Skeletal muscle cell (primary cell): ENCODE measurements around the gene CPNE4.

Source experiments
- DNase-seq: peaks from one replicate; pipeline ENCODE4 v3.0.0-alpha.2; 2010; ENCODE audit warnings: low read depth
- H3K4me3 ChIP-seq: 2 replicates; pipeline ENCODE4 v1.5.1; 2011; ENCODE audit warnings: low read depth, mild to moderate bottlenecking, control low read depth, low read length, moderate library complexity

The CPNE4 gene

DNA sequence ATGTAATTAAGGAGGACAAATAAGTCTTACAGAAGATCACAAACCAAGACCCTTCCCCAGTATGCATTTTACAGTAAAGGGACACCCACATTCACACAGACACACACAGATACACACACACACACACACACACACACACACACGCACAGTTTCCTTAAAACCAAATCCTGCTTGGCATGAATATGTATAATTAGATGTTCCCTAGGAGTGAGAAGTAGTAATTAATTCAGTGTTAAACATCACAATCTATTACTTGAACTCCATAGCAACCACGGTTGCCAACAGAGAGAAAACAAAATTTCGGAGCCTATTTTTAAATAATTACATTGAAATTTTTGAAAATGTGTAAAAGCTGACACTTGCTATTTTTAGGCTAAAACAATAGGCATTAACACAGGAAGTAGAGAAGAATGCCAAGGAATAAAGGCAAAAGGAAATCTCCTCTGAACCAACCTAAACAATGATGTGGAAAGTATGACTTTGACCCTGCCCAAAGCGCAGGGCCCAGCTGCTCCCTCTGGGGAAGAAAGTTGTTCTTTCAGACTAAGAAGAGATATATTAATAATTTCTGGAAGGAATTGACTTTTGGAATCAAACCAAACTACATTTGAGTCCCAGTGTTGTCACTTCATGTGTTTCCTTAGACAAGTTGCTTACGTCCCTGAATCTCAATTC lies 215.3 kb downstream of the CPNE4 start:
- DNase-seq, result no peak
- no peak overlapping the region for H3K4me3 ChIP-seq

DNA sequence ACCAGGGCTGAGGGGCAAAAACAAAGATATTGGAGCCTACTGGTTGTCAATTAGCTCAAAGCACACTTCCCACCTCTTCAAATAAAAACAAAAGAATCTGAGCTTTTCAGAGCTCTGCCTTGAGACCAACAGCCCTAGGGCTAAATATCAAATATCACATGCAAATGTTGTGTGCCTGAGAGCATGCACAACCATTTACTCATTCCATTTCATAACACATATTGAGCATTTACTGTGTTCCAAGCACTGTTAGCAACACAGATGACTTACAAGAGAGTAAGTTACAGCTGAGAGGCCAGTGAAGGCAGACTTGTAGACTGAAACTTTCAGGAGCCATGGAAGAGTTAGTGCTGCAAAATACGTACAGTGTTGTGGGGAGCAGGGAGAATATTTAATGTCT lies 222.4 kb downstream of the CPNE4 start:
- peak; percentile 10 for DNase-seq
- no peak overlapping the region for H3K4me3 ChIP-seq

DNA sequence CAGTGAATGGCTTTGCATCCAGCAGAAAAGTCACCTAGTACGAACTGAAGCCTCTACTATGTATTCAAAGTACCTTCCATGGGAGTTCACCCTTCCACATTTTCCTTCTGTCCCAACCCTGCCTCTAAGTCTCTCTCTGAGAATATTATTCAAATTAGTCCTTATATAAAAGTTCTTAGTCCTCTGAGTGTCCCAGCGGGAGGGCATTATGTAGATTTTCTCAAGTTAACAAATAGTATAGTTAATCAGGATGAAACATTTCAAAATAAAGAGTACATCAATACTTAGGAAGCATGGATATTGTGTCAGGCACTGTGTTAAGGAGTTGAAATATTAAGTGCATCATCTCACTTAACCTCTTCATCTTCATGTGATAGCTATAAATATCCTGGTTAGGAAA lies 223.3 kb downstream of the CPNE4 start:
- DNase-seq, result no peak
- no peak overlapping the region for H3K4me3 ChIP-seq

DNA sequence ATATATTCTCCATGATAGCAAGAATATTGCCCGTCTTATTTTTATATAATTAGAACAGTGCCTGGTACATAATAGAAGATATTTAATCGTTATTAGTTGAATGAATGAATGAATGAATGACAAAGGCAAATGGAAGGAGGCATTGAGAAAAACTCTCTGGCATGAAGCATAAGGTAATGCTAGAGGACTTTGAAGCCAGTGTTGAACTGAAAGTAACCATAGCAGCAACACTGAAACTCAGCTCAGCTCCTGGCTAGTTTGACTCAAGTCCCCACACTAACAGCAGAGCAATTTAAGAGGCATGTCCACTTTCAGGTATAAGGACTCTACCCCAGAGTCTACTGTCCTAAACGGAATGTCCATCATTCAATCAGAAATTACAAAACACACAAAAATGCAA lies 227.0 kb downstream of the CPNE4 start:
- DNase-seq, result no peak
- H3K4me3 ChIP-seq, result no peak overlapping the region

DNA sequence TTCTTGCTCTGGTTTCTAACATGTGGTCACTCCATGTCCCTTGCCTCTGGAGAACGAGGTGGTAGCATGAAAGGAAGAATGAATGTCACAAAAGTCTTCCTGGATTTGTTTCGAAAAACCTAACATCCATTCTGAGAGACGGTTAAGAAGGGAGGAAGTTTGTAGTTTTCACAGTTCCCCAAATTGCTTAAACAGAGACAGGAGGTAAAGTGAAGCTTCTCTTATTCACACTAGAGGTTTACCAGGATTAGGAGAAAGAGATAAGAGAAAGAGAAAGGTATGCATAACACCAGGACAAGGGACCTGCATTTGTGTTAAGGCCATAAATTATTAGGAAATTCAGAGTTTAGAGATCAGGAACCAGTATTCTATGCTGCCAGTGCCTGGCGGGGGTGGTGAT lies 228.1 kb downstream of the CPNE4 start:
- no peak overlapping the region for H3K4me3 ChIP-seq
- DNase-seq, result no peak

DNA sequence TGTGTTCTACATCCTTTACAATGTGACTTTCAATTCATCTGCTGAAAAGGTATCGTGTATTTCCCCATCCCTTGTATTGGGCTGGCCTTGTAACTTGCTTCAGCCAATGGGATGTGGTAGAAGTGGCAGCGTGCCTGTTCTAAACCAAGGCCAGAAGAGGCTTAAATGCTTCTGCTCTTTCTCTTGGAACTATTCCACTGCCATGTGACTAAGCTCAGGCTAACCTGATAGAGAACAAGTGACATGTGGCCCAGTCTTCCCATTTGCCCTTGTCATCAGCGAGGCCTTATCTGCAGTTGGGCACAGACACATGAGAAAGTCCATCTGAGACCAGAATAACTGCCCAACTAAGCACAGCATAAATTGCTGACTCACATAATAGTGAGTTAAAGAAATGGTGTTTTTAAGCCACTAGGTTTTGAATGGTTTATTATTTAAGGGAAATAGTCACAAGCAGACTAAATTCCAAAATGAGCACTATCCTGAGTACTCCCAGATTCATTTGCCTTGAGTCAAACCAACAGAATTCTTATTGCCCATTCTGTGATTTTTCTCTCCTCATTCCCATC lies 230.2 kb downstream of the CPNE4 start:
- DNase-seq, result no peak
- no peak overlapping the region for H3K4me3 ChIP-seq

DNA sequence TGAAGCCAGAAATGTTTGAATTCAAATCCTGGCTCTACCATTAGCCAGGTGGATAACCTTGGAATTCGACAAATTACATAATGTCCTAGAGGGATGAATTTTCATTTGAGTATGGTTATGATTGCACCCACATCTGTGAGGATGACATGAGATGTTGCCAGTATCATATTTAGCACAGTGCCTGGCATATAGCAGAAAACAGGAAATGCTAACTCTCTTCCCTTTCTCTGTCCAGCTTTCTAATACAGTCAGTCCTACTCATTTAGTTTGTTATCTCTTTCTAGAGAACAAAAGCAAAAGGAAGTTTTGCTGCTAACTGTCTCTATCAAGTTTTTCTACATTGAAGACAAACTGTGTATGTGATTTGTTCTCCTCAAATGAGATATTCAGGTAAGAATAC lies 231.7 kb downstream of the CPNE4 start:
- H3K4me3 ChIP-seq, result no peak overlapping the region
- no peak for DNase-seq

DNA sequence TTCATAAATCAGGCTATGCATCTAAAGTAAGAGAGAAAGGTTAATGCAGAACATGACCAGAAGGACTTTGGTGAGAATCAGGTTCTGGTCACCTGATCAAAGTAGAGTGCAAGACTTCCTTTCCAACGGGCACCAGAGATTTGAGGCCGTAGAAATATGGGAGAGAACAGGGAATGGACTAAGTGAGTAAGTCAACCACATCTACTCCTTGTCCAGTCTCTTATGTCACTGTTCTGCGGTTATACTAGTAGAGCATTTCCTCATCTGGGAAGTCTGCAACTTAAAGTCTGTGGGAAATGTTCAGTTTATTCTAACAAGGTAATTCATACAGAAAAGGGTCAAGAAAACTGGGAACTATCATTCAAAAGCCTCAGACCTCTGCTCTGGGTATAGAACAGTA lies 232.8 kb downstream of the CPNE4 start:
- no peak for DNase-seq
- H3K4me3 ChIP-seq, result no peak overlapping the region

DNA sequence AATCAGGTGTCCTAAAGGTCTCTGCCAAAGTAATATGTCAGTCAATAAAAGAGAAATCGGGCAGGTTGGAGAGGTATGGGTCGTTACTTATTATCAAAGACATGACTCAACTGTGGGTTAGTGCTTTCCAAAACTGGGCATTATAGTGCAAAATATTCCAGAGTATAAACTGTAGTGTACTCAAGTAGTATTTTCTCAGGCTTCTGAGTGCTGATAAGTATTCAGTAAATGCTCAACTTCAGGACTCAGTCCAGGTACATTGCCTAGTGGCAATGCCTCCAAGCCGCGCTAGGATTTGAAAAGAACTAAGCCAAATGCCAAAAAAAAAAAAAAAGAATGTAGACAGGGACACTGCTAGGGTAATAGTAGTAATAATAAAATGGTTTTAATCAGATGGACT lies 233.2 kb downstream of the CPNE4 start:
- DNase-seq, result no peak
- no peak overlapping the region for H3K4me3 ChIP-seq

DNA sequence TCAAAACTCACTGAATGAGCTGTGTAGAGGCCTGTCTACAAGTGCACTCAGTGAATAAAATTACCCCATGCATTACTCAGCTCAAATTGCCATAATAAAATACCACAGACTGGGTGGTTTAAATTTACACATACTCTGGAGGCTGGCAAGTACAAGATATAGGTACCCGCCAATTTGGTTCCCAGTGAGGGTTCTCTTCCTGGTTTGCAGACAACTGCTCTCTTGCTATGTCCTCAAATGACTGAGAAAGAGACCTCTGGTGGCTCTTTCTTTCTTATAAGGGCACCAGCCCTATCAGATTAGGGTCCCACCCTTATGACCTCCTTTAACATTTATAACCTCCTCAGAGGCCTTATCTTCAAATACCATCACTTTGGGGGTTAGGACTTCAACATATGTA lies 237.0 kb downstream of the CPNE4 start:
- DNase-seq, result no peak
- no peak overlapping the region for H3K4me3 ChIP-seq

DNA sequence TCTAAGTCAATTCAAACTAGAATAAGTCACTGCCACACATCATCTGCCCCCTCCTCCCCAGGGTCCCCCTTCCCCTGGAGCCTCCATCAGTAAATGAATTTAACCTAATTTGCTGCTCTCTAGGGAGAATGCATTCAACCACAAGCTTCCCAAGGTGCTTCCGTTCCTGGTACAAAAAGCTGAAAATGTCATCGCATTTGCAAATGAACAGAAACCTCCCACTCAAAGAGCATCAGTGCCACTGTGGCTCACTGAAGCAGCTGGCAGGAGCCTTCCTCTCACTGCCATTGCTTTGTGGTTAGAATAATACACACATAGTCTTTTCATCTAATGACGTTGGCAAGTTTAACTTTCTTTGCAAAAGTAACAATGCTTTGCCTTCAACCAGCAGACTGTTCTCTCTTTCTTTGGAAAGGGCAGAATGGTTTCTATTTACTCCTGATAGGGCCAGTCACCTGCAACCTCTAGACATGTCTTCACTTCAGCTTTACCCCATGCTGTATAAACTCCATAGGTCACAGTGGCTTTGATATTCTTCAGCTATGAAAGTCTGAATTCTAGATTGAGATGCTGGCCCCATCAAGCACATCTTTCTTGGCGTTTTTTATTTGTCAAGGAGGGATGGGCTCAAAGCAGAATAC lies 238.1 kb downstream of the CPNE4 start:
- DNase-seq, result no peak
- no peak overlapping the region for H3K4me3 ChIP-seq

DNA sequence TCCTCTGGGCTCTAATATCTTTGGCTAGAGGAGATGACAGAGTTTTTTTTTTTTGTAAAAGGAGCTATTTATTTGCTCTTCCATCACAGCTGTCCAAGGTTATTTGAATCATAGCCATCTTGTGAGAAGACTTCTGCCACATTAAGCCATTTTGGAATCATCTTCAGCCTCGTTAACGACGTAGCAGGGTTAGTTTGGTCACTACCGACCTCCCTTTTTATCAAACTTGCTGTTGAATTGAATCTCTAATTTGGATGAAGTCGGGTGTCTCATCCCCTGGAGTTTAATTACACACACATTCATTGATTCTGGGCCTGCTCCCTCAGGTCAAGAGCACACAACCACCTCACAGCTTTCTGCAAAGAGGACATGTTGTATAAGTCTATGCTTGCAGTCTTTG lies 238.7 kb downstream of the CPNE4 start:
- DNase-seq, result no peak
- H3K4me3 ChIP-seq, result no peak overlapping the region

DNA sequence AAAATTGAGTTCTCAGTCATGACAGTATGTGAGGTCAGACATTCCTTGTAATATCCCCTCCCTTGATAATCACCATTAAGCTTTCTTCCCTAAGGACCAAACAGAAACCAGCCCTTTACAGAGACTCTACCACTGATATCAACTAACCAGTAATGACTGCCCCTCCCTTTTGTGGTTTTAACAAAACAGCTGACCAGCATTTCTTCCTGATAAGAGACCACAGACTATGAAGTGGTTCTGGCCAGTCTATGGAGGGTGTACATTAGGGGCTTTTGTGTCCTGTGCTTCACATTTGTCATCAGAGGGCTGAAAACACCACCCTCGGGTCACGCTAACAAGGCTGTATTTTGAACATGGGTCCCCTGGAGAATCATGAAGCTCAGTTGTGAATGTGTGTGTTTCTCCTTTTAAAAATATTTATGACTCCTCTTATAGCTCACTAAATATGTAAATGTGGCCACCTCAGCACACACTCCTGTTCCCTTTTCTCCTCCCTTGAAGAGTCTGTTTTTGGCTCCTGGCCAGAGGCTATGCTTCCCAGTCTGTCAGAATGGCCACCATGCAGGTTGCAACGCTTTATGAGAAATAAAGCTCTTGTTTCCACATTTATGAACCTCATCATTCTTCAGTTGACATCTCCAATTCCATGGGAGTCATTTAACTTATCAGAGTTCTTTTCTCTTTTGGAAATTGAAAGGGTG lies 239.3 kb downstream of the CPNE4 start:
- DNase-seq, result no peak

DNA sequence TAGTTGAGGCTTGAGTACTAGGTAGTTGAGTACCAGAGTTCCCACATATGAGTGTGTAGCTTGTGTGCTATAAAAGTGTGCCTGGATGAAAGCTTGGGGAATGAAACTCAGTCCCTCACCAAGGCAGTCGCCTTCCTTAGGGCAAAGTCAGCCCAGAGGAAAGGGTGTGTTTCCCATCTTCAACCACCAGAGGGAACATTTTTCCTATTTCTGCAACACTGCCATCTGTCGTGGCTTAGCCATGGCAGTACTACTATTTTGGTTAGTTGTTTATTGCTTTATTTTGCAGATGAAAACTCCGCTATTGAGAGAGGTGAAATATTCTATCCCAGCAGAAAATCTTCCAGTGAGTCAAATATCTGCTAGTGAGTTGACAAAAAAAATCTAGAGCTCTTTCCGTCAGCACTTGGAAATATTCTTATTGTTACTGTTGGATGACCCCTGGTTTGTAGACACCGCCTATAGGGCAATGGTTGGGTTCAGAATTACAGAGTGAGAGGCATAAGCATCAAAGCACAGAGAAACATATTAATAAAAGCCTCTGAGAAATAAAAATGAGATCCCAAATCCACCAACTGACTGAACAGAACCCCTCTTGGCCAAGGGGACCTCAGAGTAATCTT lies 239.9 kb downstream of the CPNE4 start:
- no peak overlapping the region for H3K4me3 ChIP-seq
- peak; percentile 15 for DNase-seq

More for the DNA sequence above, 239.3 kb downstream of the CPNE4 start:
- no peak overlapping the region for H3K4me3 ChIP-seq

DNA sequence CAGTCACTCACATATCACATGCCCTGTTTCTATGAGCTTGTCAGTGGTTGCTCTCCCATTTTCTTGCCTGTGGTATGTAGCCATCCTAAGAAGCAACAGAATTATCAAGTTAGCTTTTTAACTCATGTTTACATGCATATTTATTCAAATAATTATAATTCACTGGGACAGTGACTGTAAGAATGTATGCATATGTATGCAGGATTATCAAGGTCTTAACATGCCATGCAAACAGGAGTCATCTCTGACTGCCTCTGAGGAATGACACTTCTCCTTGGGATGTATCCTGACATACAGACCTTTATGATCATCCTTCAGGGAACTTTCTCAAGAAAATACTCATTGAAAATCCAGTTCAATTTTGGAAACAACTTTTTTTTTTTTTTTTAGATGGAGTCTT lies 240.9 kb downstream of the CPNE4 start:
- DNase-seq, result no peak
- H3K4me3 ChIP-seq, result no peak overlapping the region

DNA sequence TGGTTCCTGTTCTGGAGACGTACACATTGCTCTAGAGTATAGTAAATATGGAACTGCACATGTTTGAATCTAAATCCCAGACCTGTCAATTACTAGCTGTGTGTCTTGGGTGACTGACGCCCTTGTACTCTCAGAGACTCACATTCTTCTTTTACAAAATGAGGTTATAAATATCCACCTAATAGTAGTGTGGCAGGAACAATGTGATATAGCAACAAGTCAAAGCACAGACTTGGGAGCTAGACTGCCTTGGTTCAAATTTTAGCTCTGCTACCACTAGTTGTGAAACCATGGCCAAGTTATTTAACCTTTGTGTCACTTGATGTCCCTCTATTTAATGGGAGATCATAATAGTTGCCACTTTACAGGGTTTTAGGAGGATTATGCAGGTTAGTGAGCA lies 245.6 kb downstream of the CPNE4 start:
- no peak overlapping the region for H3K4me3 ChIP-seq
- DNase-seq, result no peak

DNA sequence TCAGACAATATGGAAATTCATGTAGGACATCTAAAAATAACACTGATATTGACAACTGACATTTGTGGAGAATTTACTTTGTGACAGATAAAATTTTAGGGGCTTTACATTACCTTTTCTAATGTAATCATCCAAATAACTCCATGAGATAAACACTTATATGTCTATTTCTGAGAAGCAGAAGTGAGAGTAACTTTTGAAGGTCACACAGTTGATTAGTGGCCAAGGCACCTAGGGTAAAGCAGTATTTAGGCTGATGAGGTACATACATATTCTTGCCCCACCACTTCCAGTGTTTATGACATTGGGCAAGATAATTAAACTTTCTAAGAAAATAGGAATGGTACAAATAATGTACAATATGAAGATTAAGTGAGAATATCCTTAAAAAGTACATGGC lies 248.4 kb downstream of the CPNE4 start:
- no peak for DNase-seq
- H3K4me3 ChIP-seq, result no peak overlapping the region

DNA sequence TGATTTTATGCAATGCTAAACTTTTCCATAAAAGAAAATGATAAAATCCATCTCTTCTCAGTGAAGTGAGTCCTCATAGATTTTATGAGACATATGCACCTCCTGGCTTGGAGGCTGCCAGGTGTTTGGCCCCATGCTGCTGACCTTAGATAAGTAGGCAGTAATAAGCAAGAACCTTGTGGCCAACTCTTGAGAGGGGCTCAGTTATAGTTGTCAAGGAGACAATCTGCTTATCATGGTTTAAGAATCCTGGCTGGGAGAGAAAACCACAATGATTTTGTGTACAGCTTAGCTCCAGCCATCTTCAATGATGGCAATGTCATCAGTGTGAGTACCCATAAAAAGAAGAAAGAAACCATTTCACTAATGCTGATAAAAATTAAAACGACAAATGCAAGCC lies 252.1 kb downstream of the CPNE4 start:
- no peak for DNase-seq
- H3K4me3 ChIP-seq, result no peak overlapping the region

DNA sequence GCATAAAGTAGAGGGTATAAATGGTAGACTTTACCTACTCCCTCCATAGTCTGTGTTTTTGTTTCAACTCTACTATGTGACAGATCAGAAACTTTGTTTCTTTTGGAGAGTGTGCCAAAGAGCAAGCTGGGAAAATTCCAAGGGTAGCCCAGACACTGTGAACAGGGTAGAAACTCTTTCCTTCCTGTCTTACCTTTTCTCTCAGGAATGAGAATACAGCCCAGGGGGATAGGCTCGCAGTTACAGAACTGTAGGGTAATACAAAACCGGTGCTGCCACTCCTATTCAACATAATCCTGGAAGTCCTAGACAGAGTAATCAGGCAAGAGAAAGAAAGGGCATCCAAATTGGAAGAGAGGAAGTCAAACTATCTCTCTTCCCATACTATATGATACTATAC lies 256.3 kb downstream of the CPNE4 start:
- no peak overlapping the region for H3K4me3 ChIP-seq
- DNase-seq, result no peak

DNA sequence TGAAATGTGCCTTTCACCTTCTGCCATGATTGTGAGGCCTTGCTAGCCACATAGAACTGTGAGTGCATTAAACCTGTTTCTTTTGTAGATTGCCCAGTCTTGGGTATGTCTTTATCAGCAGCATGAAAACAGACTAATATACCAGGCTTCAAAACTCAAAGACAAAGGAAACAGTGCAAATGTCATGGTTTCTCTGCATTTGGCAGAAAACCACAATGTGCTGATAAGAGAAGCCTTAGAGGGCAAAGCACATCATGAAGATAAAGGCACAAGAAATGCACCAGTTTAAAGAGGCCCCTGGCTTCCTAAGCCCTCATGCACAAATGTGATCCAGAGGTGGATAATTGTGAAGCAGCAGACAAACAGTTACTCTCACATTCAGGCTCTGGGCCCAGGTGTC lies 259.2 kb downstream of the CPNE4 start:
- DNase-seq, result no peak
- H3K4me3 ChIP-seq, result no peak overlapping the region
